Amniotic stem cell (primary cell): ENCODE results near the gene HBG1.

Experiments
- DNase-seq: peaks from one replicate; lab custom pipeline; 2025; lab: John Stamatoyannopoulos, UW

The HBG1 gene

GRCh38 chr11:5226732-5227310 lies 22.8 kb downstream of the HBG1 start, which contains the start of gene HBB:
Gene HBB, minus strand, starts transcription at chr11:5227071. Its CDS starts 50 bp downstream, at chr11:5227021.
- DNase-seq: no peak

DNA sequence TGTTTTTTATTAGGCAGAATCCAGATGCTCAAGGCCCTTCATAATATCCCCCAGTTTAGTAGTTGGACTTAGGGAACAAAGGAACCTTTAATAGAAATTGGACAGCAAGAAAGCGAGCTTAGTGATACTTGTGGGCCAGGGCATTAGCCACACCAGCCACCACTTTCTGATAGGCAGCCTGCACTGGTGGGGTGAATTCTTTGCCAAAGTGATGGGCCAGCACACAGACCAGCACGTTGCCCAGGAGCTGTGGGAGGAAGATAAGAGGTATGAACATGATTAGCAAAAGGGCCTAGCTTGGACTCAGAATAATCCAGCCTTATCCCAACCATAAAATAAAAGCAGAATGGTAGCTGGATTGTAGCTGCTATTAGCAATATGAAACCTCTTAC lies 24.2 kb downstream of the HBG1 start:
- DNase-seq: no peak

- DNase-seq: no peak
These were observed 24.8 kb downstream of the HBG1 start for GRCh38 chr11:5224538-5225479.

DNA sequence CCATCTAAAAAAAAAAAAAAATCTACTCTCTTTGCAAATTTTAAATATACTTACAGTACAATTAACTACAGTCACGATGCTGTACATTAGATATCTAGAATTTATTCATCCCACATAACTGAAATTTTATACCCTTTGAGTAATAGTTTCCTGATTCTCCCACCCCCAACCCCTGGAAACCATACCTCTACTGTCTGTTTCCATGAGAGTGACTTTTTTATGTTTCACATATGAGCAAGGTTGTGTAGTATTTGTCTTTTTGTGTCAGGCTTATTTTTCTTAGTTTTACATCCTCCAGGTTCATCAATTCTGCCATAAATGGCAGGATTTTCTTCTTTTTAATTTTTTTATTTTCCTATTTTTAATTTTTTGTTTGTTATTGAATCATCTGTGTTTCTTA lies 26.0 kb downstream of the HBG1 start:
- no peak for DNase-seq

GRCh38 chr11:5223146-5223545 lies 26.5 kb downstream of the HBG1 start:
- DNase-seq: no peak

- no peak for DNase-seq
These were observed 39.2 kb downstream of the HBG1 start for GRCh38 chr11:5210376-5210885.

GRCh38 chr11:5204787-5205186 lies 44.9 kb downstream of the HBG1 start:
- DNase-seq: peak; percentile 46

DNA sequence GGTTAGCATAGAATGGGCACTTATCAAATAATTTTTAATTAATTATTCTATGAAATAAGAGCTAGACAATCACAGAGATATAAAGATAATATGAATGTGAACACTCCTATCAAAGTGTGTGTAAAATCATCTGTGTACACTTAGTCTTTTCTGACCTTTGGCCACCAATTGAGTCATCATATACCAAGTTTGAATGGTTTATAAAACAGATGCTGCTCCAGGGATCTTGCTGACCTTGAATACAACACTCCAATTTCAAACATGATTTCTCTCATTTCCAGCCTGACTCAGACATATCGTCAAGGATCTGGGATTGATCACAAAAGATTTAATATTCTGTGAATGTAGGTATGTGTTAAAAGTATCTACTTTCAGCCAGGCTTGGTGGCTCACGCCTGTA lies 46.3 kb downstream of the HBG1 start:
- no peak for DNase-seq

GRCh38 chr11:5200582-5200981 lies 49.1 kb downstream of the HBG1 start, which contains the start of gene OR51V1:
Gene OR51V1, minus strand, starts transcription at chr11:5200682. Its CDS starts 0 bp downstream, at chr11:5200682.
- no peak for DNase-seq

GRCh38 chr11:5198285-5198684 lies 51.4 kb downstream of the HBG1 start:
- no peak for DNase-seq
